GM19438 (cell line): ENCODE measurements around the gene GUCY2F.

Source experiments
- ATAC-seq: cut with Tn5 transposase; IDR thresholded peaks from one replicate; pipeline ENCODE4 v1.9.1; 2021; ENCODE audit warnings: low read depth; ENCODE audit not compliant: unreplicated experiment

Gene GUCY2F

GRCh38 chrX:109344678-109345077, 137.2 kb downstream of the GUCY2F start:
- ATAC-seq: no peak

GRCh38 chrX:109344101-109344500, 137.8 kb downstream of the GUCY2F start:
- ATAC-seq: no peak

GRCh38 chrX:109343671-109344070, 138.2 kb downstream of the GUCY2F start:
- no peak for ATAC-seq

- no peak for ATAC-seq
Measured at GRCh38 chrX:109336141-109336540, 145.7 kb downstream of the GUCY2F start.

DNA sequence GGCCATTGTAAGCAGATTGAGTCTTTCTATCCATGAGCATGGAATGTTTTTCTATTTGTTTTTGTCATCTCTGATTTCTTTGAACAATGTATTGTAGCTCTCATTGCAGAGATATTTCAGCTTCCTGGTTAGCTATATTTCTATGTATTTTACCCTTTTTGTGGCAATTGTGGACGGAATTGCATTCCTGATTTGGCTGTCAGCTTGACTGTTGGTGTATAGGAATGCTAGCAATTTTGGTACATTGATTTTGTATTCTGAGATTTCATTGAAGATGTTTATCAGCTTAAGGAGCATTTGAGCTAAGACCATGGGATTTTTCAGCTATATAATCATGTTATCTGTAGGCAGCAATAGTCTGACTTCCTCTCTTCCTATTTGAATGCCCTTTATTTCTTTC, 154.6 kb downstream of the GUCY2F start:
- ATAC-seq: no peak
